GOT3 (cell line): ENCODE results near the gene RPS21.

Experiments used
- DNase-seq: peaks from one replicate; lab custom pipeline; 2025; ENCODE audit warnings: mixed read lengths; lab: John Stamatoyannopoulos, UW

Gene RPS21

GRCh38 chr20:62378215-62378614 lies 8.7 kb upstream of the RPS21 start:
- no peak for DNase-seq

DNA sequence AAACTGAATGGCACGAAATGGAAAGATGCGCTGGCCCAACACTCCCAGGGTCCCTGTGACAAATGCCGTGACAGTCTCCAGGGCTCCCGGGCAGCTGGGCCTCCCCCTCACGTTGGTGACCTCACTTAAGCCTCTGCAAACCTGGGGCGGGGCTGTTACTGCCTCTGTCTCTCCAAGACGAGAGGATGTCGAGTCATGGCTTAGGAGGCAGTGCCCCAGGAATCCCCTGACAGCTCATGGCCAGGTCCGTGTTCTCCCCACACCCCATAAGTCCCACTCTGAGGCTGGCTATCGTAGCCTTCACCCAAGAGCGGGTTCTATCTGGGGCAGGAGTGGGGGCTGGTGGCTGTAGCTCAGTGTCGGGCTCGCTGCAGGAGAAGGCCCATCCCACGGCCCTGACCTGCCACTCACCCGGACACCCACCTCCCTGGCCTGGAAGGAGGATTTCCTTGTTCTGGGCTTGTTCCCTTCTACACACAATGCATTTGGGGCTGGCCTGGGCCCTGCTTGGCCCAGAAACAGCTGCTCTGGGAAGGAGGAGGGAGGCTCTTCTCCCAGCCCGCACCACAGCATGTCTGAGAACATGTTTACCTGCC lies 5.6 kb upstream of the RPS21 start:
- DNase-seq = no peak

DNA sequence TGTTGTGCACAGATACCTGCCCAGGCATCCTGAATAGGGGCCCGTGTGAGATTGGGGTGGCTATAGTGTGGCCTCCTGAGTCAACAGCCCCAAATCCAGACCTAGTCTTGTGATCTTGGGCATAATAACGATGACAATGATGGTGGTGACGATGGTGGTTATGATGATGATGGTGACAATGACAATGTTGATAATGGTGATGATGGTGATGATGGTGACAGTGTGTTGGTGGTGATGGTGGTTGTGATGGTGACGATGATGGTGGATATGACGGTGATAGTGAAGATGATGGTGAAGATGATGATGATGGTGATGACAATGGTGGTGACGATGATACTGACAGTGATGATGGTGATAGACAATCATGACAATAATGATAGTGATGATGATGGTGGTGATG lies 5.1 kb upstream of the RPS21 start:
- DNase-seq = no peak

- DNase-seq = no peak
These were observed 4.4 kb upstream of the RPS21 start for GRCh38 chr20:62382306-62383198.

DNA sequence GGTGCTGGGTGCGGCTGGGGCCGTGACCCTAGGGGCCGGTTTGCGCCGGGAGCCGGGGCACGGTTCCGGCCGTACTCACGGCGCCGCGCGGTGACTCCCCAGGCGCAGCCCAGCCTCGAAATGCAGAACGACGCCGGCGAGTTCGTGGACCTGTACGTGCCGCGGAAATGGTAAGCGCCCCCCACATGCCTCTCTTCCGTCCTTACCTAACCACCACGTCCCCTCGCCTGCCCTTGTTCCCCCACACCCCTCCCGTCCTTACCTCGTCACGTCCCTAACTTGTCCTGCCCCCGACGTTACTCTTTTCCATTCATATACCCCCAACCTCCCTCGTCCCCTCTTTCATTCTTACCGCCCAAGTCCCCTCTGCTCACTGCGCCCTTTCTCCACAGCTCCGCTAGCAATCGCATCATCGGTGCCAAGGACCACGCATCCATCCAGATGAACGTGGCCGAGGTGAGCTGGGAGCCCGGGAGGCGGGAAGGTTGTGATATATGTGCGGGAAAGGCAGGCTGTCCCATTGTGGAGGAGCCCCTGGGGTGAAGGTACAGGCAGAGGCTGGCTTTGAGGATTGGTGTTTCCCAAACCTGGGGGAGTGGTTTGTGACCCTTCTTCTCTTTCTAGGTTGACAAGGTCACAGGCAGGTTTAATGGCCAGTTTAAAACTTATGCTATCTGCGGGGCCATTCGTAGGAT lies 463 bp downstream of the RPS21 start:
- no peak for DNase-seq

- no peak for DNase-seq
These were observed 1.2 kb downstream of the RPS21 start for GRCh38 chr20:62387933-62388635.

GRCh38 chr20:62388839-62389600 lies 2.1 kb downstream of the RPS21 start:
- no peak for DNase-seq

DNA sequence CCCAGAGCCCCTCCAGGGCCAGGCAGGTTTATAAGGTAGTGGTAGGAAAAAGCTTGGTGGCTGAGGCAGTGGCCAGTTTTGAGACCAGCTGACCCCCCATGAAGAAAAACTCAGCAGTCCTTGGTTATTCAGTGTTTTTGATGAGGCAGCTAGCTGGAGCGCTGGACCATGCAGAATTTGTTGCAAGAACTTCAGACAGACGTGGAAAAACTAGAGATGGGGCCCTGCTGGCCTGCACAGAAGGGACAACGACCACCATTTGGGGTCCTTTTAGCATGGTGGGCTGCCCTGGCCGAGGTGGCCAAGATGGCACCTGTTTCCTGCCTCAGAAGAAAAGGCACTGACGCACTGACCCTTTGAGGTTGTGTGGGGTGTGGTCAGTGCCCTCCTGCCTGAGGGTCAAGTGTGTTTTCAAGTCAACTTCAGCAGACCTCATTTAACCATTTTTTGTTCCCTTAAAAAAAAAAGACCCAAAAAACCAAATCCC lies 2.7 kb downstream of the RPS21 start:
- no peak for DNase-seq

DNA sequence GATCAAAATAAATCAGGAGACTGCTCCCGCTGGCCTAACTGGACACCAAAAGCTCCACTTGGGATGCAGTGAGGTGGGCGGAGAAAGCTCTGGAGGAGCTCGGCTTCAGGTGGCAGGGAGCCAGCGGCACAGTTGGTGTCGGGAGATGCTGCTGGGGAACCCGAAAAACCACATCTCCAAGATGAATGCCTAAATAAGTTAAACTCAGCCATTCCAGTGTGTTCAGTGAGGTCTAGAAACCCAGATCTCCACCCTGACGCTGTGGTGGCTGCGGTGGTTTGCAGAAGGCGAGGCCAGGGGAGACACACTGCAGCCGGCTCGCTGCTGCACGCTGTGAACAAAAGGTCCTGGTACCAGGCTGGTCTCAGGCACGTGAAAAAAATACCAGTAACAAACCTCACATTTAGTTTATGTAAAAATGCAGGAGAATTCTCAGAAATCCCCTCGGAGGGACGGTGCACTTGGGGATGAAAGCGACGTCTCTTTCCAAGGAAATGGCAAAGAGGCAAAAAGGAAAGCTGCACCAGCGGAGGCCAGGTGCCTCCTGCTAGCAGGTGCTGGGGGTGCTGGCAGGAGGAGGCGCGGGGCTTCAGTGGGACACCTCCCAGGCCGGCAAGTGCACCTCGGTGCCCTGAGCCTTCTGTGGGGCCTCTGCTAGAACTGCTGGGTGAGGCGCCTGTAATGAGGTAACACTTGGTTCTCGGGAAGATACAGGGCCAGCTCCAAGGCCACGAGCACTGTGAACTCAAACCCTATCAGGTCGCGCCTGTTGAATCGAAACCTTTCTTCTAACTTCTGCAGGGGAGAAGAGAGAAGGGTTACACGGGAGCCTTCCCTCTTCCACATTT lies 3.6 kb downstream of the RPS21 start:
- DNase-seq = no peak

DNA sequence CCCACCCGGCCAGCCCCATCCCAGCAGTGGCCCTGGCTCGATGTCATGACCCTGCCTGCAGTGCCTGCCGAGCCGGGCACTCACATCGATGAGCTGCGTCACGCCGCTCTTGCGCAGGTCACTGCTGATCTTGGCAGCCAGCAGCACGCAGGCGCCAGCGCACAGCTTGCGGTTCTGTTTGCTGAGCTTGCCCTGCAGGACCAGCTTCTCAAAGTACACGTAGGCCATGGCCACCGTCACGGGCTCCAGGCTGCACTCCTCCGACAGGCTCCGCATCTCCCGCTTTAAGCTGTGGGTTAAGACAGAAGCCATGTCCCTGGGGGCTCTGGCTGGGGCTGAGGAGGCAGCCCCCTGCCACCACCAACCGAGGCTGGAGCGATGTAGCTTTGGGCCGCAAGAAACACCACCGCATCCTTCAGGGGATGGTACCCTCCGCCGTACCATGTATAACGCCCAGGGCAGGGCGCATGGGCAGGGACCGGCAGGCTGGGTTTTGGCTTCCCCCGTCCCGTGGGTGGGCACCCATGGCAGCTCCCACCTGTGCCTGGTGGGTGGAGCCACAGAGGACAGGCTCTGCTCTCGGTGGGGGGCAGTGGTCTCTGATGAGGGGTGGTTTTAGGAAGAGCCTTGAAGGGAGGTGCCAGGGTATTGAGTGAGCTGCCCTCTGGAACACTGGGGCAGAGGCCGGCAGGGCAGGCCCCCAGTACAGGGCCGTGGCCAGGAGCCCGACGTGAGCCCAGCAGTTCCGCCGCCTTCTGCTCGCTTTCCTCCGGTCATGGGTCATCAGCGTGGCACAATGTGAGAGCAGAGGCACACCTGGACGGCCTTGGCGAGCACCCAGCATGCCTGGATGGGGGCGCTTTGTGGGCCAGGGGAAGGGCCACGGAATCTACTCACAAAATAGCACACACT lies 4.5 kb downstream of the RPS21 start:
- DNase-seq = no peak

GRCh38 chr20:62392077-62392418 lies 5.1 kb downstream of the RPS21 start:
- DNase-seq = no peak

DNA sequence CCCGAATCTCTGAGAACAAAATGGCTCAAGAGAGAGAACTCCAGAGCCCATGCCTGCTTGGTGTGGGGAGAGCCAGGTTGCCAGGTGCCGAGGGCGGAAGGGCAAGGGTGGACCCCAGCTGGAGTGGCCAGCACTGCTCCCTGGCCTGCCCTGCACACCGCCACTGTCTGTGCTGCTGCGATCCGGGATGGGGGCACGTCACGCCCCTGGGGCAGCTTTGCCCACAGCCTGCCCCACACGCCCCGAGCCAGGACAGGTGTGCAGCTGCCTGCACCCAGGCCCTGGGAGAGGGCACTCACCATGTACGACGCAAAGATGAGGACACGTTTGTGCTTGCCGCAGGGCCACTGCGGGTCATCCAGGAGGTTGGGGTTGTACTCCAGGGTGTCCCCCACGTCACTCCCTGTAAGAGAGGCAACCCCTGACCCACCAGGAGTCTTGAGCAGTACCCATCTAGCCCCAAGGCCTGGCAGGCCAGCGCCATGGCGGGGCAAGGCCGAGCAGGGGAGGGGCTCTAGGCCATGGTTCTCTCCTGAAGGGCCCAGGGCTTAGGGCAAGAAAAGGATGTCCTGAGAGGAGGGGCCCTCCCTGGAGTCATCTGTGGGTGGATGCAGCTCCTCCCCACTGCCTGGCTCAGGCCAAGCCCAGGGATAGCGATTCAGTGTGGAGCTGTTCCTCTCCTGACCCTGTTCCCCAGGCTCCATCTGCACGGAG lies 5.9 kb downstream of the RPS21 start:
- DNase-seq = no peak

DNA sequence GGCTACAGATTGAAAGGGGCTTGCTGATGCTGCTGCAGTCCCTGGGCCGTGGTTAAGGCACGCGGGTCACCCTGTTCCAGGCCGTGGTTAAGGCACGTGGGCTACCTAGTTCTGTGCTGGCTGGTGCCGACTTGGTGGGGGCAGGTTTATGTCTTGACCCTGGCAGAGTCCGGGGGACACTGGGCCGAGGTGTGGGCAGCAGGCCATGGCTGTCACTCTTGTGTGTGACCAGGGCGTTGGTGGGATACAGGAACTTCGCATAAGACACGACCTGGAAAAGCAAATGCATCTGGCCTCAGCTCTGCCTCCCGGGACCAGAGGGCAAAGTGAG lies 6.4 kb downstream of the RPS21 start:
- DNase-seq = no peak

- no peak for DNase-seq
These were observed 6.9 kb downstream of the RPS21 start for GRCh38 chr20:62393830-62394229.

- DNase-seq = no peak
These were observed 7.6 kb downstream of the RPS21 start for GRCh38 chr20:62394248-62395245.

GRCh38 chr20:62395311-62396242 lies 8.7 kb downstream of the RPS21 start:
- DNase-seq = no peak
